Loucy (cell line): ENCODE results near the gene AMIGO3.

ENCODE experiments used
- H2AFZ ChIP-seq: fragments of 200-600 bp; sonication (generic); 2 replicates; pipeline ENCODE4 v1.6.0; 2016; ENCODE audit warnings: antibody characterized with exemption, mild to moderate bottlenecking, low read length, moderate library complexity
- H3F3A ChIP-seq: fragments of 200-600 bp; 2 replicates; pipeline ENCODE4 v1.6.0; 2016; ENCODE audit warnings: antibody characterized with exemption, low read depth, mild to moderate bottlenecking
- H3K27me3 ChIP-seq: fragments of 200-600 bp; sonication (generic); 2 replicates; pipeline ENCODE4 v1.6.1; 2014; ENCODE audit warnings: low read length, mild to moderate bottlenecking; ENCODE audit not compliant: insufficient read depth, poor library complexity, severe bottlenecking
- H3K36me3 ChIP-seq: fragments of 200-600 bp; sonication (generic); 2 replicates; pipeline ENCODE4 v1.6.1; 2016; ENCODE audit warnings: low read length; ENCODE audit not compliant: insufficient read depth
- H3K4me1 ChIP-seq: fragments of 200-600 bp; sonication (generic); 2 replicates; pipeline ENCODE4 v1.5.1; 2014; ENCODE audit warnings: low read length, mild to moderate bottlenecking; ENCODE audit not compliant: insufficient read depth, poor library complexity, severe bottlenecking
- H3K4me2 ChIP-seq: fragments of 200-600 bp; sonication (generic); 2 replicates; pipeline ENCODE4 v1.6.0; 2014; ENCODE audit warnings: antibody characterized with exemption, low read length, low read depth, mild to moderate bottlenecking; ENCODE audit not compliant: poor library complexity, severe bottlenecking
- H3K4me3 ChIP-seq: fragments of 200-600 bp; sonication (generic); 2 replicates; pipeline ENCODE4 v1.5.1; 2014; ENCODE audit warnings: low read length, mild to moderate bottlenecking, mixed read lengths; ENCODE audit not compliant: poor library complexity, severe bottlenecking
- H3K79me2 ChIP-seq: fragments of 200-600 bp; sonication (generic); 2 replicates; pipeline ENCODE4 v1.6.1; 2014; ENCODE audit warnings: low read length; ENCODE audit not compliant: insufficient read depth
- H3K9ac ChIP-seq: fragments of 200-600 bp; sonication (generic); 2 replicates; pipeline ENCODE4 v1.6.0; 2014; ENCODE audit warnings: mild to moderate bottlenecking, low read depth, low read length, moderate library complexity; ENCODE audit not compliant: poor library complexity, severe bottlenecking
- H3K9me2 ChIP-seq: fragments of 200-600 bp; sonication (generic); replicated peaks from 2 replicates; pipeline ENCODE4 v1.6.1; 2016; ENCODE audit warnings: low read depth, low read length, mixed read lengths
- H3K9me3 ChIP-seq: fragments of 200-600 bp; sonication (generic); 2 replicates; pipeline ENCODE4 v1.6.1; 2014; ENCODE audit warnings: mild to moderate bottlenecking, antibody characterized with exemption, low read length, low read depth; ENCODE audit not compliant: insufficient read depth
- H4K20me1 ChIP-seq: fragments of 200-600 bp; sonication (generic); 2 replicates; pipeline ENCODE4 v1.6.0; 2014; ENCODE audit warnings: antibody characterized with exemption, low read length, mild to moderate bottlenecking; ENCODE audit not compliant: insufficient read depth, poor library complexity, severe bottlenecking
- CTCF ChIP-seq: fragments of 200-600 bp; sonication (generic); conservative IDR thresholded peaks from 2 replicates; pipeline ENCODE4 v1.5.1; 2014; ENCODE audit warnings: mild to moderate bottlenecking, antibody characterized with exemption, low read length
- EZH2phosphoT487 ChIP-seq: fragments of 200-600 bp; IDR thresholded peaks from 2 replicates; pipeline ENCODE4 v1.6.1; 2018; ENCODE audit warnings: antibody characterized with exemption, mild to moderate bottlenecking, moderate library complexity, borderline replicate concordance

The AMIGO3 gene

GRCh38 chr3:49719214-49719884 lies at the start of gene AMIGO3:
TSS of gene AMIGO3 (minus strand) at chr3:49719684. CDS start at chr3:49719465, 219 bp downstream.
- peaks cover 14% of the 10 kb centered on the region for H3K4me1 ChIP-seq
- no peaks in the 10 kb centered on the region for H3K9me3 ChIP-seq
- peak within 1 kb of the TSS; percentile 71 for H3K4me3 ChIP-seq
- H3K27me3 ChIP-seq: no peaks in the 10 kb centered on the region
- H3F3A ChIP-seq: no peaks in the 10 kb centered on the region
- peak within 1 kb of the TSS; percentile 14; the same call in 1 of the 2 replicates for H2AFZ ChIP-seq
- H3K79me2 ChIP-seq: peaks cover 19% of the 10 kb centered on the region
- no peaks in the 10 kb centered on the region for H3K9me2 ChIP-seq
- peaks cover 14% of the 10 kb centered on the region for H4K20me1 ChIP-seq
- peak within 1 kb of the TSS; percentile 41 for H3K9ac ChIP-seq
- H3K4me2 ChIP-seq: peak within 1 kb of the TSS; percentile 71
- H3K36me3 ChIP-seq: peaks cover 12% of the 10 kb centered on the region; the same call in 1 of the 2 replicates
- TF ChIP-seq CTCF: peak; percentile 58
- no peak for TF ChIP-seq EZH2phosphoT487

GRCh38 chr3:49763981-49764380 lies 44.5 kb upstream of the AMIGO3 start:
- Histone ChIP-seq H3K4me3 (no peak overlapping the region), H3K9me3 (no peaks in the 10 kb centered on the region), H3K27me3 (no peaks in the 10 kb centered on the region), H3K9ac (no peak overlapping the region), H3K36me3 (no peaks in the 10 kb centered on the region), H3K79me2 (peaks cover 72% of the 10 kb centered on the region), H3K9me2 (no peaks in the 10 kb centered on the region), H3K4me2 (no peak overlapping the region), H3F3A (no peaks in the 10 kb centered on the region), H4K20me1 (peaks cover 16% of the 10 kb centered on the region), H2AFZ (no peak overlapping the region), H3K4me1 (no peaks in the 10 kb centered on the region)
- TF ChIP-seq EZH2phosphoT487 (no peak), CTCF (no peak)

GRCh38 chr3:49761661-49762060 lies 42.2 kb upstream of the AMIGO3 start:
- peaks cover 7% of the 10 kb centered on the region for H3K4me1 ChIP-seq
- H3K9me2 ChIP-seq: no peaks in the 10 kb centered on the region
- H3K27me3 ChIP-seq: no peaks in the 10 kb centered on the region
- no peak overlapping the region for H2AFZ ChIP-seq
- no peaks in the 10 kb centered on the region for H3K36me3 ChIP-seq
- no peak overlapping the region for H3K4me3 ChIP-seq
- H3K9me3 ChIP-seq: no peaks in the 10 kb centered on the region
- peaks cover 73% of the 10 kb centered on the region; the same call in 1 of the 2 replicates for H3K79me2 ChIP-seq
- TF ChIP-seq EZH2phosphoT487 (no peak), CTCF (no peak)
- no peaks in the 10 kb centered on the region for H3F3A ChIP-seq
- H3K9ac ChIP-seq: no peak overlapping the region
- H4K20me1 ChIP-seq: peaks cover 10% of the 10 kb centered on the region
- H3K4me2 ChIP-seq: no peak overlapping the region
